ENCODE results near the gene ADISSP.

ADISSP gene

DNA sequence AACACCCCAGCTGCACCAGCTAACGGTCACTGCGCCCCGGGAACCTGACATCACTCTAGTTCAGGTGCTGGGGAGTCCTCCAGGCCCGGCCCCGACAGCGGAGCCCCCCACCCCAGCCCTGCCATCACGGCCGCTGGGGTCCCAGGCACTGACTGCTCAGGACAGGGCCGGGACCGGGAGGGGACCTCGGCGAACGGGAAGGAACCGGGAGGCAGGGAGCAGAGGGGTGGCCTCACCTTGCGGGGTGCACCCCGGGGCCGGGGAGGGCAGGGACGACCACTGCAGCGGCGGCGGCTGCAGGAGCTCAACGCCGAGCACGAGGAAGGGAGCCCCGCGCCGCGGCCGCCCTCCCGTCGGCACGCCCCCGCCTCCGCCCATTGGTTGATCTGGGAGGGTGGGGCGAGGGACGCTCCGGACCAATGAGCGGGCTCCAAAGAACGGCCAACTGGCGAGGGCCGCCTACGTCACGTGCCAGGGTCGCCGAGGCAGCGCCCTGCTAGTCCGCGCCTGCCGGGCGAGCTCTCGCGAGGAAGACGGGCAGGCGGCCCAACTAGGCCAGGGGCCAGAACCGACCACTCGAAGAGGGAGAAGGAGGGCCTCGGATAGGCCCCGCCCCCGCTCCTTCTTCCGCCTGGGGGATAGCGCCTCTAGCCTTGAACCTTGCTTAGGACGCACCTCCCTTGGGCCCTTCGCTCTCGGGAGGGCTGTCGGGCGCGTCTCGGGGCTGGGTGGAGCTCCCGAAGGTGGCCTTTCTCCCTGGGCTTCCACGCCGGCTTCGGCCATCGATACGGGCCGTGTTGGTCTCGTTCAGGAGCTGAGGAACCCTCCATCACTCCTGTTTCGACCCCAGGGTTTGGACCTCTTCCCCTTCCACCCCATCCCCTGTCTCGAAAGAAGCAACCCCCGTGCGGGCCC is at the start of gene ADISSP:
ADISSP (minus strand) TSS at position 327 of the 915 bp plus-strand sequence. CDS start 7,653 bp downstream, outside the sequence.
- DNase-seq = peak; percentile 97

DNA sequence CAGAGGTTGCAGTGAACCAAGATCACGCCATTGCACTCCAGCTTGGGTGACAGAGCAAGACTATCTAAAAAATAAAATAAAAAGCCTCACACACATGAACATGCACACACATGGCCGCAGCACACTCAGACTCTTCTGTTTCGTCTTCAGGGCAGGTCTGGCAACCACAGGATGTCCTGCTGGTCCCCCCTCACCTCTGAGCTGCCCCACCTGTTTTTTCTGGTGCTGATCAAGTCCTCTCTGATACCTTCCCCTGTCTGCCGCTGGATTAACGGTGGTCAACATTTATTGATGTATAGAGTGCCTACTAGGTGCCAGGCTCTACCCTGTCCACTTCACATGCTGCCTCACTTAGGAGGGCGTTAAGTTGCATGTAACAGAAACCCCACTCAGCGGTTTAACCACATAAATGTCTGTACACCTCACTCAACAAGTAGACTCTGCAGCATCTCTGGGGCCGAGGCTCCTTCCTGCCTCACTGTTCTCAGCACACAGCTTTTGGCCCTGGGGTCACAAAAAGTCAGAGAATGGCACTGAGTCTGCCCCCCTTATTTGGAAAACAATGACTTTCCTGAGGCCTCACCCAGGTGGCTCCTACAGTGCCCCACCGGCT is 48.3 kb upstream of the ADISSP start:
- peak; percentile 6 for DNase-seq

DNA sequence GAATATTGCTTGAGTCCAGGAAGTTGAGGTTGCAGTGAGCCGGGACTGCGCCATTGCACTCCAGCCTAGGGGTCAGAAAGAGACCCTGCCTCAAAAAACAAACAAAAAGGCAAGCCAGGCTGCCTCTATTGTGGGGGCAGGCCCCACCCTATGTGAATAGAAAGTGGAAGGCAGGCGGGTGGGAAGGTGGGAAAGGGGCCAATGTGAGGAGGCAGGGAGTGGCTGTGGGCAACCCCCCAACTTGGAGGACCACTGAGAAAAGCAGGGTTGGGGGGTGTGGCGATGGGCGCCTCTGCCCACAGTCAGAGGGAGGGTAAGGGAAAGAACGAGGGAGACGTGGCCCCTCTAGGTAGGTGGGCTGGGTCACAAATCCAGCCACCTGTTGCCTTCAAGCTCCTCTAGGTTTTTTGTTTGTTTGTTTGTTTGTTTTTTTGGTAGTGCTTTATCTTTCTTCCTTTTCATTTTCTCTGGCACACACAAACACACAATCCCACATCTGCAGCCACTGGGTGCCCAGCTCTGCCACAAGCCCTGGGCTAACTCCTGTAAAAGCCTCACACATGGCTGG is 47.5 kb upstream of the ADISSP start:
- DNase-seq = no peak

DNA sequence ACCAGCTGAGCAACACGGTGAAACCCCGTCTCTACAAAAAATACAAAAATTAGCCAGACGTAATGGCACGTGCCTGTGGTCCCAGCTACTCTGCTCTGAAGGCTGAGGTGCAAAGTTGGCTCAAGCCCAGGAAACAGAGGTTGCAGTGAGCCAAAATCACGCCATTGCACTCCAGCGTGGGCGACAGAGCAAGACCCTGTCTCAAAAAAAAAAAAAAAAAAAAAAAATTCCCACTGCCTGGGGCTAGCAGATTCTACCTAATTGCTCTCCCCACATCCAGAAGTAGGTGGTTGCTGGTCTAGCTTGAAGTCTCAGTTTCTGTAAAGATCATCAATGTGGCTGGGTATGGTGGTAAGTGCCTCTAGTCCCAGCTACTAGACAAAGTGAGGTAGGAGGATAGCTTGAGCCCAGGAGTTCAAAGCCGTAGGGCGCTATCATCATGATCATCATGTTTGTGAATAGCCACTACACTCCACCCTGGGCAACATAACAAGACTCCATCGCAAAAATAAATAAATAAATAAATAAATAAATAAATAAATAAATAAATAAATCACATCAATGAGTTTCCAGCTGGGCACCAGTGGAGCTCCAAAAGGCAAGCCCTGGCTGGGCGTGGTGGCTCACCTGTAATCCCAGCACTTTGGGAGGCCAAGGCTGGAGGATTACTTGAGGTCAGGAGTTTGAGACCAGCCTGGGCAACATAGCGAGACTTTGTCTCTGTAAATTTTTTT is 46.5 kb upstream of the ADISSP start:
- no peak for DNase-seq

DNA sequence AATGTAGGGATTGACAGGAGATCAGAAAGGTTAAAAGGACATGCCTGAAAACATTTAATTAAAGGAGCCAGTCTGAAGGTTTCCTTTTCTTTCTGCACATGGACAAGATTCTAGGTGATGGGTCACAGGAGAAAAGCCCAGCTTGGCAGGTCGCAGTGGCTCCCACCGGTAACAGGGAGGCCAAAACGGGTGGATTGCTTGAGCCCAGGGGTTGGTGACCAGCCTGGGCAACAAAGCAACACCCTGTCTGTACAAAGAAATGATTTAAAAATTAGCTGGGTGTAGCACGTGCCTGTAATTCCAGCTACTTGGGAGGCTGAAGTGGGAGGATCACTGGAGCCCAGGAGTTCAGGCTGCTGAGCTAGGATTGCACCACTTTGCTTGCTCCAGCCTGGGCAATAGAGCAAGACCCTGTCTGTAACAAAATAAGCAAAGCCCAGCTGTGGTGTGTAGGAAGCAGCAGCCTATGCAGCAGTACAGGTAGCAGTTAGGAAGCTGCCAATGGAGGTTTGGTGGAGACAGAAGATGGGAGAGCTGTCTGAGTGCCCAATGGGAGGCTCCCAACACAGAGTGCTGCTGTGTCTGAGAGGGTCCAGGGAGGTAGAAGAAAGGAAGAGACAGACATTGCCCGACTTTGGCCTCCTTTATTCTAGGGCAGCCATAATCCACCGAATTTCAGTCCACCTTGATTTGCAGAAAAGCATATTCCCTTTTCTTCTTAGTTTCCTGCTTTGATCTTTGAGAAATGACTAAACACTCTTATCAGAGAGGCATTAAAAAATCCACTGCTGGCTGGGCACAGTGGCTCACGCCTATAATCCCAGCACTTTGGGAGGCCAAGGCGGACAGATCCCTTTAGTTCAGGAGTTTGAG is 45.7 kb upstream of the ADISSP start:
- DNase-seq = no peak

DNA sequence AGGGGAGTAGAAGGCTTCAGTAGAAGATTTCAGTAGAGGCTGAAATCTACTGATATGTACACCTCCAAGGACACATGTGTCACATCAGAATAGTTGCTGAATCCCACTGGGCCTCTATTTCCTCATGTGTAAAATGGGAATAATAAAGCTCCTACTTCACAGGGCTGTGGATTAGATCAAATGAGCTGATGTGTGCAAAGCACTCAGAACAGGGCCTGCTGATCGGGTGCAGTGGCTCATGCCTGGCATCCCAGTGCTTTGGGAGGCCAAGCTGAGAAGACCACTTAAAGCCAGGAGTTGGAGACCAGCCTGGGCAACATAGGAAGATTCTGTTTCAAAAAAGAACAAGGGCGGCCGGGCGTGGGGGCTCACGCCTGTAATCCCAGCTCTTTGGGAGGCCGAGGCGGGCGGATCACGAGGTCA is 44.7 kb upstream of the ADISSP start:
- DNase-seq = no peak

DNA sequence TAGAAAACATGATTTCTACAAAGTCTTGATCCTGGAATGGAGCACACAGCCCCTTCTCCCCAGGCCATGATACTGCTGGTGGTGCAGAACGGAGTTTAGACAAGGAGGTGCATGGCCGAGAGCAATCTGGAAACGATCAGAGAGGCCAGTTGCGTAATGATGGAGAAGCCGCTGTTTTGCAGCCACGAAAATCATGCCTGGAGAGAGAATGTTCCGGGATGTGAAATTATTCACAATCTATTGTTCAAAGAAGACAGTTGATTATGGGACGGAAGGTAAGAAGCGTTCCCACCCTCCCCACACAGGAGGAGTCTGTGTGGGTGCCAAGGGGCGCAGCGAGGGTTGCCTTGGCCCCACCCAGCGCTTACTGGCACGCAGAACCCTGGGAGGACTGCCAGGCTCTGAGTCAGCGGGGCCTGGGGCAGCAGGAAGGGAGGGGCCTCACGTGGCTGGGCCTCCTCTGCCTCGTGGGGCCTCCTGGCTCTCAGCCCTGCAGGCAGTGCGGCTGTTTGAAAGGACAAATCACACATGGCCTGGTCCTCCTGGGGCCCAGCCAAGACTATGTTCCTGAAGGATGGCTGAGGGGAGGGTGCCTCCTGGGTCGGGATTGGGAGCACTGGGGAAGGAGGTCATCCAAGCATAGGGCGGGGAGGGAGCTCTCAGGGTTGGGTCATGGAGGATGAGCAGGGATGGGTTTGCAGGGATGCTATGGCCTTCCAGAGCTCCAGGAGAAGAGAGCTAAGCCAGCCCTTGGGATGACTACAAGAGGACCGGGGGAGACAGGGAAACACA is 44.1 kb upstream of the ADISSP start:
- DNase-seq = peak; percentile 94

DNA sequence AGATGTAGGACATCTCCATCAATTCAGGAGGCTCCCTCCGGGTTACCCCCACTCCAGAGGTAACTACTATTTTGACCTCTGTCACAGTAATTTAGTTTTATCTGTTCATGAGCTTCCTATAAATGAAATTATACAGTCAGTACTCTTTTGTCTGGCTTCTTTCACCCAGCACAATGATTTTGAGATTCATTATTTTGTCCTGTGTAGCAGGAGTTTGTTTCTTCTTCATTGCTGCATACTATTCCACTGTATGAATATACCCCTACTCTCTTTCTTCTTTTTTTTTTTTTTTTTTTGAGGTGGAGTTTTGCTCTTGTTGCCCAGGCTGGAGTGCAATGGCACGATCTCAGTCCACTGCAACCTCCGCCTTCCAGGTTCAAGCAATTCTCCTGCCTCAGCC is 41.0 kb upstream of the ADISSP start:
- no peak for DNase-seq

DNA sequence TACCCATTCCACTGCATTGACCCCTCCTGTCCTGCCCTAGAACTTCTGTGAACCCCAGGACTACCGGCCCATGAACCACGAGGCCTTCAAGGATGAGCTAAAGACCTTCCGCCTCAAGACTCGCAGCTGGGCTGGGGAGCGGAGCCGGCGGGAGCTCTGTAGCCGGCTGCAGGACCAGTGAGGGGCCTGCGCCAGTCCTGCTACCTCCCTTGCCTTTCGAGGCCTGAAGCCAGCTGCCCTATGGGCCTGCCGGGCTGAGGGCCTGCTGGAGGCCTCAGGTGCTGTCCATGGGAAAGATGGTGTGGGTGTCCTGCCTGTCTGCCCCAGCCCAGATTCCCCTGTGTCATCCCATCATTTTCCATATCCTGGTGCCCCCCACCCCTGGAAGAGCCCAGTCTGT is 37.2 kb upstream of the ADISSP start:
- no peak for DNase-seq

DNA sequence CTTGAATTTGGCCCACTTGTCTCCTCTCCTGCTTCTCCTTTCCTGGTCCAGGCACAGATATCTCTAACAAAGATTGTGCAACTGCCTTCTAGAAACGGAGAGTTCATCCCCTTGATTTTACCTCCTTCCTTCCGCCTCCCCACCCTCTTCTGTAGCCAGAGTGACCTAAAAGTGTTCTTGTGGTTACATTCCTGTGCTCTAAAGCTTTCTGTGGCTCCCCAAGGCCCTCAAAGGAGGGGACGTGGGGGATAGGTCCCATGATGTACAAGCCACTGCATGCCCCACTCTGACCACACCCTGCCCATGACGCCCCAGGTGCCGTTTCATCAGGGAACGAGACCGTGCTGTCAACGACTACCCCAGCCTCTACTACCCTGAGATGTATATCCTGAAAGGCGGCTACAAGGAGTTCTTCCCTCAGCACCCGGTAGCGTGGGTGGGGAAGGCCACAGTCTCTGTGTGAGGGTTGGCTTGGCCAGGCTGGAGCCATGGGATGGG is 36.8 kb upstream of the ADISSP start:
- no peak for DNase-seq

DNA sequence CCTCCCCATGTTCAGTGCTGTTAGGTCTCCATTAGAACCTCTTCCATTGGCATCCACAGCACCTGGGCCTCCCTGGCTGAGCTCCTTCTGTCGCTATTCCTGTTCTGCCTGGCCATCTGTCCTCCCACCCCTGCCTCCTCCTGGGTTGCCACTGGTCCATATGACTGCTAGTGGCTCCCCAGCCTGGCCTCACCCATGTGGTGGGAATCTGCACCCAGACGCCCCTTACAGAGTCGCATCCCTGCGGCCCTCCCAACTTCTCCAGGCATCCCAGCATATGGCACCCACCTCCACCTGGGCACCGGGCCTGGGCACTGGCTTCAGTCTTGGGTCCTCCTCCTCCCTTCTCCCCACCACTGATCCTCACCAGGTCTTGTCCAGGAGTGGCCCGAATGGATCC is 36.3 kb upstream of the ADISSP start:
- DNase-seq = no peak

DNA sequence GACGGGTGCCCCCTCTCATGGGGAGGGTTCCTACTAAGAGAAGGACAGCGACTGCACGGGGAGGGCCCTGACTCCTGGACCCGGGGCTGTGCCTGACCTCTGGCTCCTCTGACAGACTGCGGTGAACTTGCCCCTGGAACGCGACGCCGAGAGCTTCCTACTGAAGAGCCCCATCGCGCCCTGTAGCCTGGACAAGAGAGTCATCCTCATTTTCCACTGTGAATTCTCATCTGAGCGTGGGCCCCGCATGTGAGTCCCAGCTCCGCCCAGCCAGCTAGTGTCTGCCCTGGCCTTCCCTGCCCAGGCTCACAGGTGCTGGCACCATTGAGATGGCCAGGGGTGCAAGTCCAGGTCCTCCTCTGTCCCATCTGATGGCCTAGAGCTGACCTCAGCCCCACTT is 35.7 kb upstream of the ADISSP start:
- no peak for DNase-seq

DNA sequence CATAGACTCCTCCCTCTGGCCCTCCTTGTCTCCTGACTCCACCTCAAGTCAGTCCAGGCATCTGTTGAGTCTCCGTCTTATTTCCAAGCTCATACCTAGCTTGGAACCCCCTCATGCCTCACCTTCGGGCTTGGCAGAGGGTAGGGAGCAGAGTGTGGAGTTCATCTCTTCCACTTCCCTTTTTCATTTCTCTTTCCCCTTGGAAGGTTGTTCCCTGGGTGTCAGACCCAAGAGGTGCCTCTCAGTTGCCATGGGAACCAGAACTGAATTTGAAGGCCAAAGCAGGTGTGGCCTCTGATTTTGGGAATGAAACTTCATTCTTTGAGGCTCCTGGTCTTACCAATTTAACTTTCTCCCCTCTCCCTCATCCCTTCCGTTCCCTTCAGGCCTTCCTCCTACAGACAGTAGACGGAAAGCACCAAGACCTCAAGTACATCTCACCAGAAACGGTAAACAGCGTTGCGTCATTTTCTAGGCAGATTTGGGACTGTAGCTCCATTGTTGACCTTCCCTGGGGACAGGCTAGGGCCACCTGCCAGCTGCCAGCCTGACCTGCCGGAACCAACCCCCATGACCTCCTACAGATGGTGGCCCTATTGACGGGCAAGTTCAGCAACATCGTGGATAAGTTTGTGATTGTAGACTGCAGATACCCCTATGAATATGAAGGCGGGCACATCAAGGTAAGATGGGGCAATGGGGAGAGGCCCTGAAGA is 35.1 kb upstream of the ADISSP start:
- DNase-seq = no peak

DNA sequence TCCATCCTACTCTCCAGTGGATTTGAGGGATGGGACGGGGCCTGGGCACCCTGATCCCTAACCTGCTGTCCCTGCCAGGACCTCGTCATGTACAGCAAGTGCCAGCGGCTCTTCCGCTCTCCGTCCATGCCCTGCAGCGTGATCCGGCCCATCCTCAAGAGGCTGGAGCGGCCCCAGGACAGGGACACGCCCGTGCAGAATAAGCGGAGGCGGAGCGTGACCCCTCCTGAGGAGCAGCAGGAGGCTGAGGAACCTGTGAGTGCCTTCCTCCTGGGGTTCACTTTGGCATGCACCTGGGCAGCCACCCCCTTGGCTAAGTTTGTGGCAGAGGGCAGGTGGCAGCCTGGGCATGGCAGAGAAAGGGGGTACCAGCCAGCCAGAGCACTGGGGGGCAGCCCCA is 34.3 kb upstream of the ADISSP start:
- DNase-seq = no peak

DNA sequence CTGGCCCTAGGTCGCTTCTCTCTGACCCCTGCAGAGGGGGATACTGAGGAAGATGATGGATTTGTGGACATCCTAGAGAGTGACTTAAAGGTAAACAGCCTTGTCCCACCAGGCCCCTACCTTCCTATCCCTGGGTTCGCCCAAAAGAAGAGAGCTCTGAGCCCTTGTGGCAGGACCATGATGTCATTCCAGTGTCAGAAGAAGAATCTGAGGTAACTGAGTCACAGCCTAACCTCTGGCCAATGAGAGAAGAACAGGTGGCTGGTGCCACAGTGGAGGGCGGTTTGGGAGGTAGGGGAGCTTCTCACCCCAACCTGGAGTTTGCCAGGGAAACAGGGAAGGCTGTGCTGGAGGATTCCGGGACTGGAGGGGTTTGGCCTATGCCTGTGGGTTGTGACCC is 33.7 kb upstream of the ADISSP start:
- no peak for DNase-seq

DNA sequence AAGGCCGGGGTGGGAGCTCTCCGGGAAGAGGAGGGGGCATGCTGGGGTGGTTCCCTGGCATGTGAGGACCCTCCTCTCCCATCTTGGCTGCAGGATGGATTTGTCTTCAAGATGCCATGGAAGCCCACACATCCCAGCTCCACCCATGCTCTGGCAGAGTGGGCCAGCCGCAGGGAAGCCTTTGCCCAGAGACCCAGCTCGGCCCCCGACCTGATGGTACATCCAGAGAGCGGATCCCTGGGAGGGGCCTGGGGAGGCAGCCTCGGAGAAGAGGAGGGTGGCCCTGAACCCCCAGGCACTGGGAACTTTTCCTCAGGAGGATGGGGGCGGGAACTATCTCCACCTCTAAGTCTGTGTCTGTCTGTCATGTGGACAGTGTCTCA is 33.3 kb upstream of the ADISSP start:
- no peak for DNase-seq

DNA sequence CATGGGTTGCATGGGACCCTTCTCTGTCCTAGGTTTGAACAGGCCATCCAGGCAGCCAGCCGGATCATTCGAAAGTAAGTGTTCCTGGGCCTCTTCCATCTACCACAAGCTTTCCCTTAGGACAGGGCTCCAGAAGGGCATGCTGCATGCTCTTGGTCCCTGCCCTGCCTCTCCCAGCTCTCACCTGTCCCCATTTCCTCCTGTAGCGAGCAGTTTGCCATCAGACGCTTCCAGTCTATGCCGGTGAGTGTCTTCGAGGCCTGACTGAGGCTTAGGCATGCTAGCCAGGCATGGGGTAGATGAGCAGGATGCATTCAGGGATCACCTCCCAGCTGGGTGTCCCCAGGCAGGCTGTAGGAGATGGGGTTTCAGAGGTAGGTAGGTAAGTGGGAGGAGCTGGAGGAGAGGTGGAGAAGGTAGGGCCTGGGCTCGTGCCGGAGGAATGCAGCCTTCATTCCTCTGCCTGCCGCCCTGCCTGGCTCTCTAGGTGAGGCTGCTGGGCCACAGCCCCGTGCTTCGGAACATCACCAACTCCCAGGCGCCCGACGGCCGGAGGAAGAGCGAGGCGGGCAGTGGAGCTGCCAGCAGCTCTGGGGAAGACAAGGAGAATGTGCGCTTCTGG is 32.8 kb upstream of the ADISSP start:
- DNase-seq = no peak

DNA sequence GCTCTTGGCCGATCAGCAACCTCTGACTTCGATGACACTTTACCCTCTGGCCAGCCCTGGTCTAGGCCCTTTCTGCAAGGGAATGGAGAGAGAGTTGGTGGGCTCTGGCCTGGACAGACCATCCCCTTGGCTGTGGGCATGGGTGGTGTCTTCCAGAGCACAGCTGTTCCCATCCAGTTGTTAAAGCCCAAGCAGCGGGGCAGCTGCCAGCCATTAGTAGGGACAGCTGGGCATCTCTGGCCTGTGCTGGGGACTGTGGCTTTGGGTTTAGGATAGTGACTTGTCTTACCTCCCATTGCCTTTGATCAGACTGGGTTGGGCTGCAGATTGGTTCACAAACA is 31.3 kb upstream of the ADISSP start:
- no peak for DNase-seq

DNA sequence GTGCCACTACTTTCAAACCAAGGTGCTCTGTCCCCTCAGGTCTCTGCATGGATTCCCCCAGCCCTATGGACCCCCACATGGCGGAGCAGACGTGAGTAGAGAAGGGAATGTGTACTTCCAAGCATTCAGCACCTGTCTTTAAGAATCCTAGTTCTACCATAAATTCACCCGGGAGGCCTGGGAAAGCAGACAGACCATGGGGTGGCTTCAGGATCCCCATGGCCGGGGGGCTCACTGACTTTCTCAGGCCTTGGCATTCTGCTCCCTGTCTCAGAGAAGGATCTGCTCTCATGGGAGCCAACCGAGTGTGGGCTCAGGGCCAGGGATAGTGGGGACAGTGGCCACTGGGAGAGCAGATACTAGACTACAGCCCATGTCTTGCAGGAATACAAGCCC is 30.8 kb upstream of the ADISSP start:
- no peak for DNase-seq
